Upper lobe of left lung (tissue), 6 donors: Measurements from ENCODE around the gene CDK5RAP1. TPM values are rescaled to one million over a fixed set of nuclear protein-coding genes. Genes with fewer than 3 reads are reported as not detected.
"Not testable (repeated sequence)": the region's sequence is repeated elsewhere in the genome, so short reads cannot be mapped to it uniquely, and the experiment has no call there.

Source experiments
- ATAC-seq, 2 donors: fragments of 200-7000 bp; cut with Tn5 transposase; one replicate each; pipeline ENCODE4 v1.9.1; 2022; ENCODE audit warnings: mild to moderate bottlenecking in 2 of 2, moderate library complexity in 2 of 2; ENCODE audit not compliant: low FRiP score in 2 of 2
- DNase-seq, 2 donors: peaks; one replicate each; pipeline ENCODE4 v3.0.0-alpha.2; 2019 to 2020
- H3K27ac ChIP-seq, 4 donors: fragments of 200-600 bp; sonication (generic); one replicate each; pipeline ENCODE4 v1.5.1; 2016 to 2019
- H3K27me3 ChIP-seq, 4 donors: fragments of 200-600 bp; sonication (generic); one replicate each; pipeline ENCODE4 v1.5.1; 2017 to 2019
- H3K36me3 ChIP-seq, 4 donors: fragments of 200-600 bp; sonication (generic); one replicate each; pipeline ENCODE4 v1.5.1; 2016 to 2019
- H3K4me1 ChIP-seq, 4 donors: fragments of 200-600 bp; sonication (generic); one replicate each; pipeline ENCODE4 v1.5.1; 2018 to 2019
- H3K4me3 ChIP-seq, 4 donors: fragments of 200-600 bp; sonication (generic); one replicate each; pipeline ENCODE4 v1.5.1; 2017 to 2019; ENCODE audit warnings: mild to moderate bottlenecking in 2 of 4, moderate library complexity in 1 of 4
- H3K9me3 ChIP-seq, 4 donors: fragments of 200-600 bp; sonication (generic); one replicate each; pipeline ENCODE4 v1.5.1; 2018 to 2019
- EP300 ChIP-seq, 4 donors: sonication (generic); formaldehyde crosslinking; IDR thresholded peaks; one replicate each; pipeline ENCODE4 v1.5.1; 2017; ENCODE audit warnings: antibody characterized with exemption in 4 of 4, control low read depth in 2 of 4
- POLR2A ChIP-seq, 4 donors: fragments of 450-650 bp; IDR thresholded peaks; one replicate each; pipeline ENCODE4 v1.5.1; 2016 to 2017; ENCODE audit warnings: antibody characterized with exemption in 4 of 4, mild to moderate bottlenecking in 2 of 4
- POLR2AphosphoS5 ChIP-seq, 2 donors: sonication (generic); formaldehyde crosslinking; IDR thresholded peaks; one replicate each; pipeline ENCODE4 v1.5.1; 2017; ENCODE audit warnings: antibody characterized with exemption in 2 of 2
- WGBS, 2 donors: methylation state at CpG; one replicate each; pipeline ENCODE4 v1.1.5; 2017 to 2018; 5-methylcytosine and 5-hydroxymethylcytosine counted together
- total RNA-seq, 6 donors: library from RNA; depleted of rRNA in 4 of 6; stranded (reverse); fragments of >200 nt in 4 of 6; gene quantifications; one replicate each; pipeline versions ENCODE4 v1.1.0 to v1.2.1, GENCODE V29; 2016 to 2021
- TF ChIP-seq, protein P1 (sequence below), 6 experiments: fragments of 450-650 bp in 4 of 6; fragments of 200-600 bp in 2 of 6; sonication (generic) in 2 of 6; IDR thresholded peaks; one replicate each; pipeline ENCODE4 v1.5.1; 2016 to 2019; ENCODE audit warnings: antibody characterized with exemption in 6 of 6
- donor health status: DM: no; HTN: no; CAD: no; lungs with moderate emphysema.
- donor health status: DM: no; HTN: yes; CAD: no; lungs with severe emphysema.

CDK5RAP1 gene
- total RNA-seq, 6 donors from 2014 or later = 19.1 to 33.7 (median 25.0) TPM

DNA sequence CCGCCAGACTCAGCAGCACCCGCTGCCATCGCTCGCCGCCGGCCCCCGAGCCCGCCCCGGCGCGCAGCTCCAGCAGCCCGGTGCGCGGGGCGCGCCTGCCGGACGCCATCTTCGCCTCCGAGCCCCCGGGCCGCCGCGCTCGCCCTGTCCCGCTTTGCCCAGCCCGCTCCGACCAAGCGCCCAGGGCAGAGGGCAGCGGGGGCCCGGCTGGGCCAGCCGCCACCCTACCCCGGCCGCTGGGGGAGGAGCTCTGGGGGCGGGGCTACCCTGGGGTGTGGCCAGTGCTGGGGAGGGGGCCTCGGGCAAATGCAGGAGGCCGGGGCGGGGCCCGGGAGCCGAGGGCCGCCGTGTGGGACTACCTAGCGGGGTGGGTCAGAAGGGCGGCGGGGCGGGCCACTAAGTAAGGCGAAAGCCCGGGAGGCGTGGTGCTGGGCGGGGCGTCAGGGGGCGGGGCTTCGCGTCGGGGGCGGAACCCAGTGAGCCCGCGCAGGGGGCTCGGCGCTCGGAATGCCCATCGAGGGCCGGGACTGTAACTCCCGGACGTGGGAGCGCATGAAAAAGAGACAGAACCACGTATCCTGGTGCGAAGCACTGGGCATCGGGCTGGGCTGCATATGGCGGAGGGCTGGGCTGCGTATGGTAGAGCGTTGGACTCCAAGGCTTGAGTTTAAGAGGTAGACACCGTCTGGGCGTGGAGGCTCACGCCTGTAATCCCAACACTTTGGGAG is 42.4 kb upstream of the CDK5RAP1 start, which contains the start of gene SNTA1:
Gene SNTA1 (minus strand): TSS at position 252 of the 728 bp plus-strand sequence. CDS start 143 bp downstream, at position 109.
- Histone ChIP-seq H3K36me3 (no peaks in the 10 kb centered on the region), H3K4me1 (peaks cover 8 to 16% (median 12%) of the 10 kb centered on the region in 4 donors), H3K27me3 (no peaks in the 10 kb centered on the region), H3K27ac (peak within 1 kb of the TSS; percentile 61 to 82 (median 73)), H3K4me3 (peak within 1 kb of the TSS; percentile 84 to 92 (median 86)), H3K9me3 (no peaks in the 10 kb centered on the region)
- 0 to 1% methylated on average over 8 to 11 of the region's 75 CpGs for WGBS, 2 donors
- peak in 1 of 4 donors; percentile 57 for TF ChIP-seq POLR2A (IDR thresholded peaks at IDR 0.05)
- TF ChIP-seq, protein P1, sequence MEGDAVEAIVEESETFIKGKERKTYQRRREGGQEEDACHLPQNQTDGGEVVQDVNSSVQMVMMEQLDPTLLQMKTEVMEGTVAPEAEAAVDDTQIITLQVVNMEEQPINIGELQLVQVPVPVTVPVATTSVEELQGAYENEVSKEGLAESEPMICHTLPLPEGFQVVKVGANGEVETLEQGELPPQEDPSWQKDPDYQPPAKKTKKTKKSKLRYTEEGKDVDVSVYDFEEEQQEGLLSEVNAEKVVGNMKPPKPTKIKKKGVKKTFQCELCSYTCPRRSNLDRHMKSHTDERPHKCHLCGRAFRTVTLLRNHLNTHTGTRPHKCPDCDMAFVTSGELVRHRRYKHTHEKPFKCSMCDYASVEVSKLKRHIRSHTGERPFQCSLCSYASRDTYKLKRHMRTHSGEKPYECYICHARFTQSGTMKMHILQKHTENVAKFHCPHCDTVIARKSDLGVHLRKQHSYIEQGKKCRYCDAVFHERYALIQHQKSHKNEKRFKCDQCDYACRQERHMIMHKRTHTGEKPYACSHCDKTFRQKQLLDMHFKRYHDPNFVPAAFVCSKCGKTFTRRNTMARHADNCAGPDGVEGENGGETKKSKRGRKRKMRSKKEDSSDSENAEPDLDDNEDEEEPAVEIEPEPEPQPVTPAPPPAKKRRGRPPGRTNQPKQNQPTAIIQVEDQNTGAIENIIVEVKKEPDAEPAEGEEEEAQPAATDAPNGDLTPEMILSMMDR (IDR thresholded peaks at IDR 0.05) = no peak
- DNase-seq = peak; percentile 99
- ATAC-seq = peak; percentile 94 to 95

DNA sequence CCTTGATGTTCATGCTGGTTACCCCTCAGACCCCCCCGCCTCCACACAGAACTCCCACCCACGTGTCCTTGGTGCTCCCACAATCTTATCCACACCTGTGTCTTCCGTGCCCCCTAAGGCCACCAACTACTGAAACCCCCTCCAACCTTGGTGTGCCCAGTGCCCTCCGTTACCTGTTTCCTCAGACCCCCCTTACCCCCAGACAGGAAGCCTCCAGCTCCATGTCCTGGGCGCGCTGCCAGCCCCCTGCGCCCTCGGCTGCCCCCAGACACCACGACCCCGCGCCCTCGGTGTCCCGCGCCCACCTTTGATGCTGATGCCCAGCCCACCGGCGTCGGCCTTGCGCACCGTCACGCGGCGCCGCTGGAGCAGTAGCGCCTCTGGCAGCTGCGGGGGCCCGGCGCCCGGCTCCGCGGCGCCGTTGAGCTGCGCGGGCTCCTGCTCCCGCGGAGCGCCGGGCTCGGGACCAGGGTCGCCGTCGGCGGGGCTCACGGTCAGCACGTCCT is 41.7 kb upstream of the CDK5RAP1 start:
- no peaks in the 10 kb centered on the region for H3K9me3 ChIP-seq
- H3K4me1 ChIP-seq = peaks cover 8 to 16% (median 12%) of the 10 kb centered on the region in 4 donors
- peak overlapping the region; percentile 84 to 92 (median 86) for H3K4me3 ChIP-seq
- peak overlapping the region; percentile 61 to 82 (median 73) for H3K27ac ChIP-seq
- DNase-seq = no peak
- H3K27me3 ChIP-seq = no peaks in the 10 kb centered on the region
- WGBS, 2 donors = 8 to 11% methylated on average over 12 to 15 of the region's 45 CpGs
- TF ChIP-seq POLR2AphosphoS5 (IDR thresholded peaks at IDR 0.05) (no peak), EP300 (IDR thresholded peaks at IDR 0.05) (no peak), POLR2A (IDR thresholded peaks at IDR 0.05) (no peak)
- TF ChIP-seq, protein P1 (IDR thresholded peaks at IDR 0.05) = no peak
- ATAC-seq = peak in 1 of 2 donors; percentile 16
- no peaks in the 10 kb centered on the region for H3K36me3 ChIP-seq

DNA sequence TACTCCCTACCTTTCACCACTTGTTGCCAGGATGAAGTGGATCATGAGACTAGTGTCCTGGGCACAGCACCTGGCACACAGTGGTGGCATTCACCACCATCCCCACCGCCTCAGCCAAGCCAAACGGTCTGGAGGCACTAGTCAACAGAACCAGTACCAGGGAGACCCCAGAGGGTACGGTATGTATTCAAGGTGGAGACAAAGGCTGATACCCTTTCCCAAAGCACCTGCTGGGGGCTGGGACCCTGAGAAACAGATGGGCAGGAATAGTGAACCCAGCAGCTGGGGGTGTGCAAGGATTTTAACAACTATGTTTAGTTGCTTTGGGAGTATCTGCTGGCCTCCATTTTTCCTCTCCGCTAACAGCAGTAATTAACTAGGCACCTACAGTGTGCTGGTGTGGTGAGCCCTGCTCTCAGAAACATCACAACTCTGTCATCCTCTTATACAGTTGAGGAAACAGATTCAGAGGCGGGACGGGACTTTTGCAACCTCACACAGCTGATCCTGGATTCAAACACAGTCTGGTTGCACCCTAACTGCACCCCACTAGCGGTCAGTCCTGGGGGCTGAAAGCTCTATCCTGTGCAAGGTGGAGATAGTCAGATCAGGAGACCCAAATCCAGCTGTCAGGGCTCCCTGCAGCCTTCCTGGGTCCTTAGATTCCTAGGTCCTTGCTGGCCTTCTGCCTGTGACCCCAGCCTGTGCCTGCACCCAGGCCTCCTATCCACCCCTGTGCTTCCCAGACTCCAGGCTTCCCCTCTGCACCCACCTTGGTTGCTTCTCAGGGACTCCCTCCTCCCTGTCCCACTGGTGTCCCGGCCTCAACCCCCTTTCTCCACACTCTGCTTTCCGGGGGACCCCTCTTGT is 41.1 kb upstream of the CDK5RAP1 start:
- peak overlapping the region in 3 of 4 donors; percentile 85 to 92 (median 87) for H3K4me3 ChIP-seq
- no peaks in the 10 kb centered on the region for H3K9me3 ChIP-seq
- no peak for DNase-seq
- H3K4me1 ChIP-seq = peaks cover 8 to 16% (median 12%) of the 10 kb centered on the region in 4 donors
- no peak overlapping the region for H3K27ac ChIP-seq
- no peak for TF ChIP-seq POLR2AphosphoS5 (IDR thresholded peaks at IDR 0.05)
- TF ChIP-seq EP300 (IDR thresholded peaks at IDR 0.05) = no peak
- TF ChIP-seq, protein P1 (IDR thresholded peaks at IDR 0.05) = no peak
- no peak for TF ChIP-seq POLR2A (IDR thresholded peaks at IDR 0.05)
- H3K27me3 ChIP-seq = no peaks in the 10 kb centered on the region
- no peak for ATAC-seq
- 69 to 75% methylated on average over 8 to 9 of the region's 9 CpGs for WGBS, 2 donors
- no peaks in the 10 kb centered on the region for H3K36me3 ChIP-seq

DNA sequence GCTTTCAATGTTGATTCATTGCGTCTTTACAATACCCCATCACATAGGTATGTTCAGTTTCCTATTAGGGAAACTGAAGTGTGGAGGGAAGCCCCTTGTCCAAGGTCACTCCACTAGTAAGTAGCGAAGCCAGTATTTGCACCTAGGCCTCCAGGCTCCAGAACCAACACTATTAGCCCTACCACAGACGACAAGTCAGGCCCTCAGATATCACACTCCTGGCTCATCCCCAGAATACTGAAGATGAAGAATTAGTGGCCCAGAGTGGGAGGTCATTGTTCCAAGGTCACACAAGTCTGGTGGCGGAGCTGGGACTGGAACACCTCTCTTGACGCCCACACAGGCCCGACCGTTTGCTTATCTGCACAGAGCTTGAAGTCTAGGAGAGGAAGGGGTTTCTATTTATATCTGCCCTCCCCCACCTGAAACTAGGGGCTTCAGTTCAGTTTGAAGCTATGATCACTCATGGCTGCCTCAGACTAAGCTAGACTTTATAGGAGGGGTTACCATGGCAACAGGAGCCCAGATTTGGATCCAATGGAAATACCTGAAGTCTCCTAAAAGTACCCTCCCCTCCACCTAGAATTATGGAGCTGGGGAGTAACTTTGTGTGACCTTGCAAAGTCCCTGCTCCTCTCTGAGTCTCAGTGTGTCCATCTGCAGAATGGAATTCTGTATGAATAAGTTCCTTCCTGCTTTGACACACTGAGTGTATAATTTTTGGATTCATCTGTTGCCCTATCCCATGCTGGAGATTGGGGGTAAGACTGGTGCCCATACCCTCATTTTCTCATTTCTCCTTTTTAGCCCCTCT is 40.0 kb upstream of the CDK5RAP1 start:
- Histone ChIP-seq H3K36me3 (no peaks in the 10 kb centered on the region), H3K4me1 (peaks cover 8 to 16% (median 12%) of the 10 kb centered on the region in 4 donors), H3K9me3 (no peaks in the 10 kb centered on the region), H3K27me3 (no peaks in the 10 kb centered on the region), H3K27ac (no peak overlapping the region), H3K4me3 (no peak overlapping the region)
- DNase-seq (no peak), ATAC-seq (no peak)
- no peak for TF ChIP-seq POLR2A (IDR thresholded peaks at IDR 0.05)
- TF ChIP-seq EP300 (IDR thresholded peaks at IDR 0.05) = no peak
- TF ChIP-seq, protein P1 (IDR thresholded peaks at IDR 0.05) = no peak
- TF ChIP-seq POLR2AphosphoS5 (IDR thresholded peaks at IDR 0.05) = no peak
- 81 to 82% methylated on average over 4 to 7 of the region's 7 CpGs for WGBS, 2 donors

DNA sequence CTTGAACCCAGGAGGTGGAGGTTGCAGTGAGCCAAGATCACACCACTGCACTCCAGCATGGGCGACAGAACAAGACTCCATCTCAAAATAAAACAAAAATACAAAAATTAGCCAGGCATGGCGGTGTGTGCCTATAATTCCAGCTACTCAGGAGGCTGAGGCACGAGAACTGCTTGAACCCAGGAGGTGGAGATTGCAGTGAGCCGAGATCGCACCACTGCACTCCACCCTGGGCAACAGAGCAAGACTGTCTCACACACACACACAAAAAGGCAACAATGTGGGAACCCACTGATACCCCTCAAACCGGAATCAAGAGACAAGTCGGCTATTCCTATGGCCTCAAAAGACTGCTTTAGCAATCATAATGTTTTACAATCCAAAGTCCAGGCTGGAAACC is 39.2 kb upstream of the CDK5RAP1 start:
- H3K27me3 ChIP-seq, ATAC-seq, H3K4me3 ChIP-seq, DNase-seq, H3K27ac ChIP-seq, H3K9me3 ChIP-seq, H3K36me3 ChIP-seq: not testable (repeated sequence)
- WGBS, 2 donors = 96% methylated on average over 7 of the region's 7 CpGs
- peaks cover 8 to 16% (median 12%) of the 10 kb centered on the region in 4 donors for H3K4me1 ChIP-seq
